ENCODE data around the gene ZNF502.
"Not testable (repeated sequence)": the region's sequence is repeated elsewhere in the genome, so short reads cannot be mapped to it uniquely, and the experiment has no call there.

ZNF502 gene

GRCh38 chr3:44712455-44713075, at the start of gene ZNF502:
TSS of gene ZNF502 (plus strand) at chr3:44712660. CDS start at chr3:44720262, 7,602 bp downstream.
- DNase-seq (ENCODE audit: low read depth), result peak; percentile 54

- DNase-seq (ENCODE audit: low read depth), result no peak
Measured at GRCh38 chr3:44665173-44665572, 47.3 kb upstream of the ZNF502 start.

GRCh38 chr3:44666346-44666745, 46.1 kb upstream of the ZNF502 start:
- no peak for DNase-seq (ENCODE audit: low read depth)

GRCh38 chr3:44669760-44670159, 42.7 kb upstream of the ZNF502 start:
- no peak for DNase-seq (ENCODE audit: low read depth)

- DNase-seq (ENCODE audit: low read depth), result not testable (repeated sequence)
Measured at GRCh38 chr3:44673466-44673865, 39.0 kb upstream of the ZNF502 start.

- DNase-seq (ENCODE audit: low read depth), result no peak
Measured at GRCh38 chr3:44674211-44674610, 38.2 kb upstream of the ZNF502 start.

- no peak for DNase-seq (ENCODE audit: low read depth)
Measured at GRCh38 chr3:44678480-44679116, 33.9 kb upstream of the ZNF502 start.

- no peak for DNase-seq (ENCODE audit: low read depth)
Measured at GRCh38 chr3:44680921-44681455, 31.5 kb upstream of the ZNF502 start.

- DNase-seq (ENCODE audit: low read depth), result no peak
Measured at GRCh38 chr3:44682182-44682896, 30.1 kb upstream of the ZNF502 start.

- peak; percentile 53 for DNase-seq (ENCODE audit: low read depth)
Measured at GRCh38 chr3:44685128-44685800, 27.2 kb upstream of the ZNF502 start.

GRCh38 chr3:44687898-44688297, 24.6 kb upstream of the ZNF502 start:
- no peak for DNase-seq (ENCODE audit: low read depth)

GRCh38 chr3:44721231-44722102, 9.0 kb downstream of the ZNF502 start:
- DNase-seq (ENCODE audit: low read depth), result no peak

GRCh38 chr3:44722103-44722401, 9.6 kb downstream of the ZNF502 start:
- DNase-seq (ENCODE audit: low read depth), result no peak

GRCh38 chr3:44729384-44729910, 17.0 kb downstream of the ZNF502 start, which contains the start of gene ZNF501:
TSS of gene ZNF501 (plus strand) at chr3:44729635. CDS start at chr3:44734422, 4,787 bp downstream.
- peak; percentile 84 for DNase-seq (ENCODE audit: low read depth)

- DNase-seq (ENCODE audit: low read depth), result no peak
Measured at GRCh38 chr3:44734646-44735168, 22.2 kb downstream of the ZNF502 start.

- no peak for DNase-seq (ENCODE audit: low read depth)
Measured at GRCh38 chr3:44761101-44761423, 48.6 kb downstream of the ZNF502 start.

GRCh38 chr3:44761424-44762169, 49.1 kb downstream of the ZNF502 start, which contains the start of the genes KIAA1143 and KIF15:
TSS of gene KIAA1143 (minus strand) at chr3:44761619. CDS start at chr3:44761602, 17 bp downstream.
TSS of gene KIF15 (plus strand) at chr3:44761794. CDS start at chr3:44761866, 72 bp downstream.
- DNase-seq (ENCODE audit: low read depth), result peak; percentile 97

- no peak for DNase-seq (ENCODE audit: low read depth)
Measured at GRCh38 chr3:44762170-44762677, 49.8 kb downstream of the ZNF502 start.

GRCh38 chr3:44762690-44763089, 50.2 kb downstream of the ZNF502 start:
- DNase-seq (ENCODE audit: low read depth), result no peak

- DNase-seq (ENCODE audit: low read depth), result no peak
Measured at GRCh38 chr3:44764248-44764647, 51.8 kb downstream of the ZNF502 start.
